H1 (cell line): ENCODE data around the gene ANAPC2. TPM values are rescaled to one million over a fixed set of nuclear protein-coding genes. Genes with fewer than 3 reads are reported as not detected.
A peak's percentile ranks its signal among the peaks of the same experiment; 100 is the strongest.

Experiments used
- CTCF ChIA-PET: fragments of 300-600 bp; sonication (Branson Sonifier 250); formaldehyde crosslinking; loops from one replicate; lab custom pipeline; 2021; ENCODE audit not compliant: partially characterized antibody; lab: Charles Lee
- POLR2A ChIA-PET: fragments of 300-600 bp; sonication (Branson Sonifier 250); formaldehyde crosslinking; loops from one replicate; lab custom pipeline; 2021; ENCODE audit warnings: inconsistent platforms; ENCODE audit not compliant: partially characterized antibody; lab: Charles Lee
- DNase-seq, 2 experiments: peaks; one replicate each; pipeline versions ENCODE4 v3.0.0 to v3.0.0-alpha.2; 2010 to 2022; ENCODE audit warnings: low spot score in 2 of 2, low read depth in 1 of 2, mixed read lengths in 1 of 2
- FAIRE-seq: peaks from 2 replicates; lab custom pipeline; 2011; peaks lifted over from hg19 to GRCh38; lab: Jason Lieb, UNC
- H2AFZ ChIP-seq: 2 replicates; pipeline ENCODE4 v1.8.1; 2012; ENCODE audit warnings: low read length, inconsistent platforms
- H2AK5ac ChIP-seq: 2 replicates; pipeline ENCODE4 v1.6.1; 2013; ENCODE audit warnings: low read depth, low read length
- H2BK120ac ChIP-seq: replicated peaks from 2 replicates; pipeline ENCODE3; 2013; ENCODE audit warnings: low read depth, low read length, inconsistent platforms
- H2BK12ac ChIP-seq: 2 replicates; pipeline ENCODE4 v1.6.1; 2013; ENCODE audit warnings: low read depth, low read length
- H2BK15ac ChIP-seq: 2 replicates; pipeline ENCODE4 v1.6.1; 2013; ENCODE audit warnings: low read length
- H2BK20ac ChIP-seq: 2 replicates; pipeline ENCODE4 v1.6.1; 2013; ENCODE audit warnings: low read length
- H2BK5ac ChIP-seq: 2 replicates; pipeline ENCODE4 v1.6.1; 2013; ENCODE audit warnings: low read depth, low read length
- H3K14ac ChIP-seq: 2 replicates; pipeline ENCODE4 v1.6.1; 2013; ENCODE audit warnings: inconsistent platforms; ENCODE audit not compliant: insufficient read length
- H3K18ac ChIP-seq: 2 replicates; pipeline ENCODE4 v1.6.1; 2013; ENCODE audit warnings: low read length; ENCODE audit errors: extremely low read depth
- H3K23ac ChIP-seq: 2 replicates; pipeline ENCODE4 v1.6.1; 2013; ENCODE audit warnings: inconsistent platforms; ENCODE audit not compliant: insufficient read length
- H3K23me2 ChIP-seq: 2 replicates; pipeline ENCODE4 v1.6.1; 2013; ENCODE audit warnings: low read depth, low read length
- H3K27ac ChIP-seq: 2 replicates; pipeline ENCODE4 v1.6.1; 2011; ENCODE audit warnings: low read depth, low read length, inconsistent platforms
- H3K27me3 ChIP-seq, 4 experiments: replicated peaks in 1 of 4; 1 replicate in 1 of 4; 2 replicates in 3 of 4; pipeline versions ENCODE4 v1.6.1 to v1.8.1; 2011 to 2013; ENCODE audit warnings: low read length in 3 of 4, mild to moderate bottlenecking in 3 of 4, inconsistent platforms in 2 of 4, mixed read lengths in 2 of 4, moderate library complexity in 1 of 4; ENCODE audit not compliant: control insufficient read depth in 3 of 4, insufficient read depth in 3 of 4; ENCODE audit errors: extremely low read depth in 1 of 4
- H3K36me3 ChIP-seq, 4 experiments: 2 replicates each; pipeline versions ENCODE4 v1.6.1 to v1.8.1; 2011 to 2013; ENCODE audit warnings: mild to moderate bottlenecking in 4 of 4, low read length in 3 of 4, moderate library complexity in 2 of 4, control low read depth in 1 of 4, inconsistent platforms in 1 of 4; ENCODE audit not compliant: insufficient read depth in 4 of 4, control insufficient read depth in 2 of 4
- H3K4ac ChIP-seq: replicated peaks from 2 replicates; pipeline ENCODE3; 2013; ENCODE audit warnings: low read length, low read depth, mixed read lengths, inconsistent platforms; ENCODE audit not compliant: insufficient read length
- H3K4me1 ChIP-seq, 4 experiments: replicated peaks in 1 of 4; 1 replicate in 1 of 4; 2 replicates in 3 of 4; pipeline versions ENCODE4 v1.6.1 to v1.8.1; 2011 to 2013; ENCODE audit warnings: low read length in 3 of 4, inconsistent platforms in 2 of 4, mixed read lengths in 1 of 4; ENCODE audit not compliant: insufficient read depth in 4 of 4, control insufficient read depth in 3 of 4
- H3K4me2 ChIP-seq, 2 experiments: 2 replicates each; pipeline versions ENCODE4 v1.6.1 to v1.8.1; 2011 to 2013; ENCODE audit warnings: low read depth in 2 of 2, low read length in 2 of 2, control low read depth in 1 of 2, inconsistent platforms in 1 of 2, mild to moderate bottlenecking in 1 of 2; ENCODE audit not compliant: insufficient read depth in 1 of 2
- H3K4me3 ChIP-seq, 4 experiments: fragments of 200-600, 300-600 bp in 1 of 4; sonication (generic), shearing (Covaris generic), sonication (Bioruptor Twin) in 1 of 4; 2 replicates each; pipeline versions ENCODE4 v1.5.1 to v1.8.1; 2011 to 2016; ENCODE audit warnings: low read length in 4 of 4, low read depth in 3 of 4, control low read depth in 2 of 4, inconsistent platforms in 2 of 4, mild to moderate bottlenecking in 2 of 4, mixed read lengths in 1 of 4, moderate library complexity in 1 of 4; ENCODE audit not compliant: insufficient read depth in 2 of 4; ENCODE audit errors: extremely low read depth in 1 of 4
- H3K56ac ChIP-seq: replicated peaks from 2 replicates; pipeline ENCODE3; 2013; ENCODE audit warnings: low read depth, mild to moderate bottlenecking, mixed read lengths, low read length, inconsistent platforms; ENCODE audit not compliant: insufficient read length
- H3K79me1 ChIP-seq: 2 replicates; pipeline ENCODE4 v1.6.1; 2013; ENCODE audit warnings: low read depth, low read length, control low read depth
- H3K79me2 ChIP-seq, 2 experiments: 2 replicates each; pipeline versions ENCODE4 v1.6.1 to v1.8.1; 2012 to 2013; ENCODE audit warnings: low read length in 2 of 2, mild to moderate bottlenecking in 2 of 2, inconsistent platforms in 1 of 2; ENCODE audit not compliant: insufficient read depth in 2 of 2, control insufficient read depth in 1 of 2
- H3K9ac ChIP-seq, 4 experiments: replicated peaks in 1 of 4; 1 replicate in 1 of 4; 2 replicates in 3 of 4; pipeline versions ENCODE4 v1.6.1 to v1.8.1; 2011 to 2013; ENCODE audit warnings: low read depth in 3 of 4, low read length in 3 of 4, control low read depth in 2 of 4, mild to moderate bottlenecking in 2 of 4, moderate library complexity in 2 of 4, inconsistent platforms in 1 of 4; ENCODE audit errors: extremely low read depth in 1 of 4
- H3K9me3 ChIP-seq, 2 experiments: 2 replicates each; pipeline versions ENCODE4 v1.6.1 to v1.8.1; 2012 to 2013; ENCODE audit warnings: mild to moderate bottlenecking in 2 of 2, moderate library complexity in 2 of 2, control low read depth in 1 of 2, inconsistent platforms in 1 of 2, low read depth in 1 of 2, low read length in 1 of 2, mixed read lengths in 1 of 2; ENCODE audit not compliant: insufficient read depth in 2 of 2
- H4K20me1 ChIP-seq, 2 experiments: replicated peaks in 1 of 2; 2 replicates each; pipeline versions ENCODE3 to v1.8.1; 2011 to 2013; ENCODE audit warnings: inconsistent platforms in 2 of 2, low read length in 2 of 2, mild to moderate bottlenecking in 1 of 2; ENCODE audit not compliant: insufficient read depth in 2 of 2, control insufficient read depth in 1 of 2
- H4K5ac ChIP-seq: 2 replicates; pipeline ENCODE4 v1.6.1; 2013; ENCODE audit warnings: low read length, low read depth, mixed read lengths, inconsistent platforms; ENCODE audit not compliant: insufficient read length
- H4K8ac ChIP-seq: 2 replicates; pipeline ENCODE4 v1.8.0; 2013; ENCODE audit warnings: mild to moderate bottlenecking, moderate library complexity, low read length, inconsistent platforms; ENCODE audit not compliant: insufficient read depth; ENCODE audit errors: extremely low read depth
- H4K91ac ChIP-seq: replicated peaks from 2 replicates; pipeline ENCODE3; 2013; ENCODE audit warnings: low read length, mixed read lengths, inconsistent platforms; ENCODE audit not compliant: insufficient read length
- POLR2A ChIP-seq, 2 experiments: IDR thresholded peaks; 1 replicate in 1 of 2; 2 replicates in 1 of 2; pipeline ENCODE4 v1.6.1; 2011; ENCODE audit warnings: low read depth in 2 of 2, low read length in 2 of 2, mild to moderate bottlenecking in 2 of 2; ENCODE audit errors: control extremely low read depth in 1 of 2
- SIRT6 ChIP-seq: IDR thresholded peaks from one replicate; pipeline ENCODE4 v1.7.1; 2012; ENCODE audit warnings: low read length, inconsistent platforms
- WGBS, 2 experiments: shearing (Covaris generic) in 1 of 2; methylation state at CpG; one replicate each; pipeline versions ENCODE4 v1.1.6 to v1.1.7; 2013 to 2015; ENCODE audit warnings: low lambda C conversion rate in 2 of 2, mixed read lengths in 2 of 2, inconsistent platforms in 1 of 2, low coverage in 1 of 2, missing lambda C conversion rate in 1 of 2; ENCODE audit not compliant: insufficient replicate concordance in 2 of 2, insufficient coverage in 1 of 2, insufficient read length in 1 of 2; ENCODE audit errors: extremely low coverage in 1 of 2, missing lambda C conversion rate in 1 of 2; 5-methylcytosine and 5-hydroxymethylcytosine counted together
- polyA plus RNA-seq, 7 experiments: library from polyadenylated mRNA; depleted of rRNA in 3 of 7; stranded (reverse) in 5 of 7; unstranded in 2 of 7; fragments of >200 nt in 5 of 7; fragments of 200-250 nt in 2 of 7; gene quantifications; 1 replicate in 5 of 7; 2 replicates in 1 of 7; 4 replicates in 1 of 7; pipeline versions ENCODE4 v1.2.1 to v1.2.3, GENCODE V29; 2011 to 2013; ENCODE audit warnings: missing spikeins in 2 of 7, mixed read lengths in 2 of 7
- total RNA-seq: library from RNA; stranded (reverse); fragmentation: NEBNext Ultra II Directional; extraction: Animal tissue kit (Norgen Biotek cat#: 25700); gene quantifications from 2 replicates; pipeline ENCODE4 v1.2.1, GENCODE V29; 2021

ANAPC2 gene
- total and polyA plus RNA-seq, 2 of the 8 experiments (the other 6 are each of a cell fraction or from before 2014, with no cell fraction given) = 30.2 to 37.7 TPM

DNA sequence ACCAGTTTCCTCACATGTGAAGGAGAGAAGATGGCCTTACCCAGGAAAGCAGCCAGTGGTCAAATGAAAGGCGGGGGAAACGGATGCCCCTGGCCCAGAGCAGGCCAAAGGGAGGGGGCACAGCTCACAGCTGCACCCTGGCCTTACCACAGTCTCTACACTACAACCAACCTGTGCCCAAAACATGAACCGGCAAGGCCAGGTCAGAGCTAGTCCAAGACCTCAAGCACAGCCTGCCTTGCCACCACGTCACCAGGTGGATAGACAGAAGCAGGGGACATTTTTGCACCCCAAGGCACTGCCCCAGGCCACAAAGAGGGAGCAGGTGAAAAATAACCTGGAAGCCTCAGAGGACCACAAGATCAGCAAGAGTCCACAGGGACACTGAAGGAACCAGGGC is 44.9 kb downstream of the ANAPC2 start:
- Histone ChIP-seq H2AFZ (no peak overlapping the region), H2BK5ac (no peak overlapping the region), H3K4me2 (no peak overlapping the region), H2BK12ac (no peak overlapping the region), H3K4me1 (peaks cover 0 to 10% (median 5%) of the 10 kb centered on the region in 4 experiments; a peak in 6 of 7 replicates), H3K18ac (no peak overlapping the region), H3K79me1 (0 out of 2 replicates have a peak, but pooled peaks cover 2% of the 10 kb centered on the region), H3K9me3 (no peaks in the 10 kb centered on the region), H3K23ac (no peak overlapping the region), H3K27me3 (peaks cover 21 to 55% (median 50%) of the 10 kb centered on the region in 4 experiments), H4K5ac (no peak overlapping the region), H2BK120ac (no peak overlapping the region), H3K27ac (no peak overlapping the region), H3K4me3 (no peak overlapping the region), H3K4ac (no peak overlapping the region), H2AK5ac (no peak overlapping the region), H3K23me2 (peaks cover 2% of the 10 kb centered on the region; the same call in 1 of the 2 replicates), H4K91ac (no peak overlapping the region), H3K56ac (no peak overlapping the region), H4K8ac (no peak overlapping the region), H2BK20ac (0 out of 2 replicates have a peak overlapping the region, but pooled peaks have one; percentile 18), H2BK15ac (0 out of 2 replicates have a peak overlapping the region, but pooled peaks have one; percentile 72), H3K79me2 (no peaks in the 10 kb centered on the region), H4K20me1 (peaks cover 1 to 24% of the 10 kb centered on the region in 2 experiments), H3K14ac (no peak overlapping the region), H3K9ac (no peak overlapping the region), H3K36me3 (no peaks in the 10 kb centered on the region)
- ChIA-PET CTCF (interaction anchor here (1.5 kb wide), 1 partner anchor 93 kb away, joined by 4 read pairs; no protein-coding TSS in a partner anchor), POLR2A (no interaction called here)
- WGBS, 2 experiments = 78% methylated on average over 3 of the region's 4 CpGs; no CpG with 5 or more reads in 1 of the 2 experiments
- DNase-seq (no peak), FAIRE-seq (no peak)
- no peak for TF ChIP-seq SIRT6
- no peak for TF ChIP-seq POLR2A (IDR thresholded peaks at IDR 0.05; ENCODE audit: control extremely low read depth in 1 of 2, low read depth in 2 of 2, low read length in 2 of 2)
